ENCODE measurements around the gene PRKCB. TPM values are rescaled to one million over a fixed set of nuclear protein-coding genes. Genes with fewer than 3 reads are reported as not detected.

Gene PRKCB
- total RNA-seq, 1 experiment from 2014 or later: not detected

GRCh38 chr16:24062270-24062817 is 226.6 kb downstream of the PRKCB start:
- Histone ChIP-seq H4K20me1 (ENCODE audit: low read length) (no peaks in the 10 kb centered on the region), H3K27me3 (ENCODE audit: low read length) (peaks cover 38% of the 10 kb centered on the region), H3K4me3 (ENCODE audit: low read length) (no peak overlapping the region), H3K79me2 (ENCODE audit: low read length) (no peaks in the 10 kb centered on the region), H3K27ac (ENCODE audit: low read length) (no peak overlapping the region), H3K9ac (ENCODE audit: low read length) (no peak overlapping the region), H3K4me1 (ENCODE audit: insufficient read depth, low read length) (no peaks in the 10 kb centered on the region), H3K4me2 (ENCODE audit: low read length) (no peak overlapping the region), H3K36me3 (ENCODE audit: low read depth, low read length) (no peaks in the 10 kb centered on the region), H2AFZ (ENCODE audit: low read length) (no peak overlapping the region), H3F3A (ENCODE audit: low read length, unreplicated experiment) (no peaks in the 10 kb centered on the region), H3K9me3 (ENCODE audit: low read length) (no peaks in the 10 kb centered on the region), H3K9me2 (replicated peaks; ENCODE audit: low read length) (no peaks in the 10 kb centered on the region)
- CTCF ChIA-PET: no interaction called here
- TF ChIP-seq CTCF (conservative IDR thresholded peaks at IDR 0.05; ENCODE audit: low read depth, low read length) (no peak), EZH2phosphoT487 (IDR thresholded peaks at IDR 0.05; ENCODE audit: borderline replicate concordance, low read length) (no peak), EZH2 (IDR thresholded peaks at IDR 0.05; ENCODE audit: low read length, unreplicated experiment) (no peak)
- no TSS peak for BruUV-seq (replicated peaks)
- POLR2A ChIA-PET (ENCODE audit: unreplicated experiment): no interaction called here
- ATAC-seq: no peak
- intact Hi-C loops (cut with micrococcal nuclease): no loop called here
- no peak for DNase-seq

GRCh38 chr16:24069036-24069590 is 233.3 kb downstream of the PRKCB start:
- Histone ChIP-seq H3F3A (ENCODE audit: low read length, unreplicated experiment) (no peaks in the 10 kb centered on the region), H3K36me3 (ENCODE audit: low read depth, low read length) (no peaks in the 10 kb centered on the region), H3K9me2 (replicated peaks; ENCODE audit: low read length) (no peaks in the 10 kb centered on the region), H4K20me1 (ENCODE audit: low read length) (no peaks in the 10 kb centered on the region), H3K27me3 (ENCODE audit: low read length) (peaks cover 25% of the 10 kb centered on the region), H3K4me1 (ENCODE audit: insufficient read depth, low read length) (no peaks in the 10 kb centered on the region), H3K9ac (ENCODE audit: low read length) (no peak overlapping the region), H3K4me2 (ENCODE audit: low read length) (no peak overlapping the region), H3K9me3 (ENCODE audit: low read length) (no peaks in the 10 kb centered on the region), H2AFZ (ENCODE audit: low read length) (no peak overlapping the region), H3K27ac (ENCODE audit: low read length) (no peak overlapping the region), H3K79me2 (ENCODE audit: low read length) (no peaks in the 10 kb centered on the region), H3K4me3 (ENCODE audit: low read length) (no peak overlapping the region)
- BruUV-seq (replicated peaks): no TSS peak
- intact Hi-C loops (cut with micrococcal nuclease): no loop called here
- DNase-seq (no peak), ATAC-seq (no peak)
- ChIA-PET POLR2A (ENCODE audit: unreplicated experiment) (no interaction called here), CTCF (no interaction called here)
- TF ChIP-seq CTCF (conservative IDR thresholded peaks at IDR 0.05; ENCODE audit: low read depth, low read length) (no peak), EZH2 (IDR thresholded peaks at IDR 0.05; ENCODE audit: low read length, unreplicated experiment) (no peak), EZH2phosphoT487 (IDR thresholded peaks at IDR 0.05; ENCODE audit: borderline replicate concordance, low read length) (no peak)

GRCh38 chr16:24070851-24071250 is 235.1 kb downstream of the PRKCB start:
- intact Hi-C loops (cut with micrococcal nuclease): no loop called here

More at GRCh38 chr16:24070851-24071250, 235.1 kb downstream of the PRKCB start:
- Histone ChIP-seq H3K4me1 (ENCODE audit: insufficient read depth, low read length) (no peaks in the 10 kb centered on the region), H3K36me3 (ENCODE audit: low read depth, low read length) (no peaks in the 10 kb centered on the region), H3F3A (ENCODE audit: low read length, unreplicated experiment) (no peaks in the 10 kb centered on the region), H2AFZ (ENCODE audit: low read length) (no peak overlapping the region), H3K27me3 (ENCODE audit: low read length) (peaks cover 17% of the 10 kb centered on the region), H3K9me2 (replicated peaks; ENCODE audit: low read length) (no peaks in the 10 kb centered on the region), H4K20me1 (ENCODE audit: low read length) (no peaks in the 10 kb centered on the region), H3K9ac (ENCODE audit: low read length) (no peak overlapping the region), H3K4me3 (ENCODE audit: low read length) (no peak overlapping the region), H3K4me2 (ENCODE audit: low read length) (no peak overlapping the region), H3K9me3 (ENCODE audit: low read length) (no peaks in the 10 kb centered on the region), H3K27ac (ENCODE audit: low read length) (no peak overlapping the region), H3K79me2 (ENCODE audit: low read length) (no peaks in the 10 kb centered on the region)
- BruUV-seq (replicated peaks): no TSS peak
- 0 out of 2 replicates have a peak, but pooled peaks have one; percentile 45 for ATAC-seq
- POLR2A ChIA-PET (ENCODE audit: unreplicated experiment): no interaction called here
- no peak for TF ChIP-seq EZH2phosphoT487 (IDR thresholded peaks at IDR 0.05; ENCODE audit: borderline replicate concordance, low read length)
- peak; percentile 57 for TF ChIP-seq CTCF (conservative IDR thresholded peaks at IDR 0.05; ENCODE audit: low read depth, low read length)
- CTCF ChIA-PET: interaction anchor here (0.6 to 1.4 kb wide), 3 partner anchors 182 to 434 kb away, joined by 3 to 7 read pairs (median 3); no protein-coding TSS in a partner anchor
- DNase-seq: peak; percentile 42

Measured in PC-3 (cell line).